Mesenchymal stem cell (in vitro differentiated cells and primary cell): Measurements from ENCODE around the gene NUCB1.
"Not testable (repeated sequence)": the region's sequence is repeated elsewhere in the genome, so short reads cannot be mapped to it uniquely, and the experiment has no call there.

Source experiments
- DNase-seq: peaks from one replicate; pipeline ENCODE4 v3.0.0-alpha.2; 2013
- H2AFZ ChIP-seq: one replicate; pipeline ENCODE4 v1.6.1; 2013; ENCODE audit warnings: low read depth, mild to moderate bottlenecking, control low read depth, inconsistent platforms, low read length, moderate library complexity
- H2AK5ac ChIP-seq: 2 replicates; pipeline ENCODE4 v1.6.1; 2013; ENCODE audit warnings: low read length, moderate library complexity, mild to moderate bottlenecking, inconsistent platforms; ENCODE audit not compliant: severe bottlenecking
- H2BK120ac ChIP-seq: one replicate; pipeline ENCODE4 v1.6.1; 2013; ENCODE audit warnings: low read depth, mild to moderate bottlenecking, inconsistent platforms, low read length, moderate library complexity
- H2BK12ac ChIP-seq, 2 experiments: one replicate each; pipeline ENCODE4 v1.6.1; 2013; ENCODE audit warnings: inconsistent platforms in 2 of 2, low read length in 2 of 2, mild to moderate bottlenecking in 2 of 2, moderate library complexity in 2 of 2, control low read depth in 1 of 2
- H2BK15ac ChIP-seq: one replicate; pipeline ENCODE4 v1.6.1; 2013; ENCODE audit warnings: mild to moderate bottlenecking, low read depth, inconsistent platforms; ENCODE audit not compliant: poor library complexity, severe bottlenecking
- H2BK5ac ChIP-seq: 2 replicates; pipeline ENCODE4 v1.6.1; 2013; ENCODE audit warnings: low read depth, mild to moderate bottlenecking, low read length, control low read depth, inconsistent platforms; ENCODE audit not compliant: poor library complexity, severe bottlenecking
- H3K14ac ChIP-seq, 2 experiments: one replicate each; pipeline ENCODE4 v1.6.1; 2013; ENCODE audit warnings: inconsistent platforms in 2 of 2, low read length in 2 of 2, control low read depth in 1 of 2, mild to moderate bottlenecking in 1 of 2, moderate library complexity in 1 of 2
- H3K18ac ChIP-seq, 2 experiments: one replicate each; pipeline ENCODE4 v1.6.1; 2013; ENCODE audit warnings: inconsistent platforms in 2 of 2, low read length in 2 of 2, control low read depth in 1 of 2, low read depth in 1 of 2, mild to moderate bottlenecking in 1 of 2
- H3K23ac ChIP-seq, 2 experiments: one replicate each; pipeline ENCODE4 v1.6.1; 2013; ENCODE audit warnings: inconsistent platforms in 2 of 2, low read length in 2 of 2, mild to moderate bottlenecking in 2 of 2, moderate library complexity in 2 of 2, control low read depth in 1 of 2
- H3K27ac ChIP-seq: 2 replicates; pipeline ENCODE4 v1.5.1; 2013; ENCODE audit warnings: mild to moderate bottlenecking, moderate library complexity, low read length, control low read depth, inconsistent platforms; ENCODE audit not compliant: poor library complexity, severe bottlenecking
- H3K27me3 ChIP-seq, 2 experiments: 2 replicates each; pipeline versions ENCODE4 v1.6.1 to v1.7.0; 2013; ENCODE audit warnings: low read length in 2 of 2, mild to moderate bottlenecking in 2 of 2, moderate library complexity in 2 of 2, control low read depth in 1 of 2, inconsistent platforms in 1 of 2; ENCODE audit not compliant: control insufficient read depth in 1 of 2, insufficient read depth in 1 of 2
- H3K36me3 ChIP-seq, 2 experiments: 2 replicates each; pipeline versions ENCODE4 v1.6.1 to v1.7.0; 2013; ENCODE audit warnings: low read length in 2 of 2, control low read depth in 1 of 2, inconsistent platforms in 1 of 2, low read depth in 1 of 2, mild to moderate bottlenecking in 1 of 2; ENCODE audit not compliant: insufficient read depth in 2 of 2, control insufficient read depth in 1 of 2
- H3K4ac ChIP-seq, 2 experiments: one replicate each; pipeline ENCODE4 v1.6.1; 2013; ENCODE audit warnings: inconsistent platforms in 2 of 2, low read length in 2 of 2, mild to moderate bottlenecking in 2 of 2, moderate library complexity in 2 of 2, control low read depth in 1 of 2, low read depth in 1 of 2
- H3K4me1 ChIP-seq: 2 replicates; pipeline ENCODE4 v1.6.1; 2013; ENCODE audit warnings: low read depth, low read length, control low read depth; ENCODE audit not compliant: control insufficient read depth, insufficient read depth
- H3K4me2 ChIP-seq: 2 replicates; pipeline ENCODE4 v1.6.1; 2013; ENCODE audit warnings: low read length, mild to moderate bottlenecking, inconsistent platforms; ENCODE audit not compliant: poor library complexity, severe bottlenecking
- H3K4me3 ChIP-seq, 2 experiments: 2 replicates each; pipeline versions ENCODE4 v1.5.1 to v1.7.0; 2013; ENCODE audit warnings: low read length in 2 of 2, mild to moderate bottlenecking in 2 of 2, control low read depth in 1 of 2, low read depth in 1 of 2; ENCODE audit not compliant: insufficient read depth in 1 of 2
- H3K79me1 ChIP-seq: replicated peaks from 2 replicates; pipeline ENCODE4 v1.6.1; 2013; ENCODE audit warnings: mild to moderate bottlenecking, control low read depth, low read length, inconsistent platforms; ENCODE audit not compliant: poor library complexity, severe bottlenecking
- H3K9ac ChIP-seq: 2 replicates; pipeline ENCODE4 v1.7.0; 2013; ENCODE audit warnings: mild to moderate bottlenecking, low read length, moderate library complexity
- H3K9me3 ChIP-seq: 2 replicates; pipeline ENCODE4 v1.7.0; 2013; ENCODE audit warnings: mild to moderate bottlenecking, low read length; ENCODE audit not compliant: control insufficient read depth
- H4K8ac ChIP-seq: one replicate; pipeline ENCODE4 v1.6.1; 2013; ENCODE audit warnings: inconsistent platforms, mild to moderate bottlenecking, low read length, moderate library complexity
- H4K91ac ChIP-seq: one replicate; pipeline ENCODE4 v1.6.1; 2013; ENCODE audit warnings: mild to moderate bottlenecking, low read length, inconsistent platforms
- WGBS: methylation state at CpG from one replicate; pipeline ENCODE4 v1.1.7; 2013; ENCODE audit warnings: mixed read lengths; 5-methylcytosine and 5-hydroxymethylcytosine counted together

The NUCB1 gene

GRCh38 chr19:48918071-48918470 lies 18.0 kb downstream of the NUCB1 start:
- H2AK5ac ChIP-seq, result no peak overlapping the region
- H3K14ac ChIP-seq, result no peak overlapping the region
- H3K4me3 ChIP-seq, result no peak overlapping the region
- H2AFZ ChIP-seq, result no peak overlapping the region
- no peak overlapping the region for H3K18ac ChIP-seq
- no peak overlapping the region for H4K8ac ChIP-seq
- H2BK12ac ChIP-seq, result no peak overlapping the region
- no peak overlapping the region for H2BK120ac ChIP-seq
- no peak overlapping the region for H3K4ac ChIP-seq
- no peak overlapping the region for H3K4me2 ChIP-seq
- H3K9me3 ChIP-seq, result no peaks in the 10 kb centered on the region
- WGBS, result 83% methylated on average over 6 of the region's 6 CpGs
- H3K27ac ChIP-seq, result no peak overlapping the region
- H3K23ac ChIP-seq, result no peak overlapping the region
- H3K36me3 ChIP-seq, result peaks cover 78 to 80% of the 10 kb centered on the region in 2 experiments
- no peak for DNase-seq
- H4K91ac ChIP-seq, result peak overlapping the region; percentile 44
- no peak overlapping the region for H3K9ac ChIP-seq
- H3K4me1 ChIP-seq, result no peaks in the 10 kb centered on the region
- no peak overlapping the region for H2BK15ac ChIP-seq
- H3K27me3 ChIP-seq, result no peaks in the 10 kb centered on the region
- H3K79me1 ChIP-seq, result peaks cover 4% of the 10 kb centered on the region
- H2BK5ac ChIP-seq, result no peak overlapping the region

- Histone ChIP-seq H2BK5ac (no peak overlapping the region), H2BK15ac (no peak overlapping the region), H3K4me3 (no peak overlapping the region), H2AFZ (no peak overlapping the region), H3K27me3 (no peaks in the 10 kb centered on the region), H3K36me3 (peaks cover 73 to 76% of the 10 kb centered on the region in 2 experiments), H3K23ac (no peak overlapping the region), H3K4me1 (no peaks in the 10 kb centered on the region), H2AK5ac (no peak overlapping the region), H3K18ac (no peak overlapping the region), H3K27ac (no peak overlapping the region), H2BK12ac (no peak overlapping the region), H3K9ac (no peak overlapping the region), H2BK120ac (no peak overlapping the region), H3K14ac (no peak overlapping the region), H4K8ac (no peak overlapping the region), H3K79me1 (no peaks in the 10 kb centered on the region), H3K4ac (no peak overlapping the region), H4K91ac (no peak overlapping the region), H3K9me3 (no peaks in the 10 kb centered on the region), H3K4me2 (no peak overlapping the region)
- WGBS, result 86% methylated on average over 16 of the region's 18 CpGs
- peak; percentile 25 for DNase-seq
These were observed 18.7 kb downstream of the NUCB1 start for GRCh38 chr19:48918801-48919247.

GRCh38 chr19:48919271-48919670 lies 19.2 kb downstream of the NUCB1 start:
- not testable (repeated sequence) for H3K4me3 ChIP-seq, H3K4me2 ChIP-seq, H2BK15ac ChIP-seq, H3K14ac ChIP-seq, H3K79me1 ChIP-seq, H3K27ac ChIP-seq, H4K8ac ChIP-seq, H3K4ac ChIP-seq, H2AFZ ChIP-seq, H2BK5ac ChIP-seq, H3K4me1 ChIP-seq, H3K9me3 ChIP-seq, H3K18ac ChIP-seq, DNase-seq, H2AK5ac ChIP-seq, H3K9ac ChIP-seq, H3K27me3 ChIP-seq, H3K23ac ChIP-seq, H4K91ac ChIP-seq, H2BK120ac ChIP-seq, H2BK12ac ChIP-seq
- 94% methylated on average over 8 of the region's 8 CpGs for WGBS
- H3K36me3 ChIP-seq, result peaks cover 68 to 73% of the 10 kb centered on the region in 2 experiments

GRCh38 chr19:48920949-48921348 lies 20.8 kb downstream of the NUCB1 start:
- Histone ChIP-seq H3K4ac (no peak overlapping the region), H3K36me3 (peaks cover 54 to 57% of the 10 kb centered on the region in 2 experiments), H3K18ac (no peak overlapping the region), H3K9me3 (no peaks in the 10 kb centered on the region), H3K4me2 (no peak overlapping the region), H3K4me1 (peaks cover 2% of the 10 kb centered on the region), H2AFZ (no peak overlapping the region), H2BK12ac (no peak overlapping the region), H2BK5ac (no peak overlapping the region), H3K79me1 (no peaks in the 10 kb centered on the region), H3K23ac (no peak overlapping the region), H3K4me3 (no peak overlapping the region), H3K27me3 (no peaks in the 10 kb centered on the region), H3K27ac (no peak overlapping the region), H3K9ac (no peak overlapping the region), H4K91ac (no peak overlapping the region), H4K8ac (no peak overlapping the region), H3K14ac (no peak overlapping the region), H2BK120ac (no peak overlapping the region), H2BK15ac (no peak overlapping the region), H2AK5ac (no peak overlapping the region)
- WGBS, result 89% methylated on average over 10 of the region's 10 CpGs
- no peak for DNase-seq
